Naive thymus-derived CD8-positive, alpha-beta T cell (primary cell): ENCODE results near the gene RFX3. TPM values are rescaled to one million over a fixed set of nuclear protein-coding genes. Genes with fewer than 3 reads are reported as not detected.

ENCODE experiments used
- ATAC-seq, 2 donors: fragments of 150-1000 bp; cut with Tn5 transposase in 1 of 2; sonication (Bioruptor Pico), chemical (Tn5 transposase) in 1 of 2; 1 replicate in 1 of 2; 2 replicates in 1 of 2; pipeline ENCODE4 v1.10.0; 2021; ENCODE audit warnings: mild to moderate bottlenecking in 2 of 2, moderate library complexity in 2 of 2
- POLR2A ChIA-PET: fragments of 350-600 bp; sonication (Branson Sonifier 250); formaldehyde crosslinking; loops from one replicate; lab custom pipeline; 2021; ENCODE audit warnings: antibody characterized with exemption; lab: Charles Lee
- DNase-seq, 10 donors: peaks; one replicate each; pipeline versions ENCODE4 v3.0.0 to v3.0.0-alpha.2; 2020 to 2022
- H3K27ac Mint-ChIP-seq, 10 donors: one replicate each; pipeline ENCODE4 v1.8.0; 2020 to 2022; ENCODE audit warnings: mild to moderate bottlenecking in 10 of 10, mixed read lengths in 10 of 10, moderate library complexity in 4 of 10, inconsistent platforms in 1 of 10
- H3K27me3 Mint-ChIP-seq, 5 donors: one replicate each; pipeline ENCODE4 v1.8.0; 2021 to 2022; ENCODE audit warnings: mixed read lengths in 5 of 5
- H3K36me3 Mint-ChIP-seq, 3 donors: one replicate each; pipeline ENCODE4 v1.8.0; 2020 to 2022; ENCODE audit warnings: mixed read lengths in 3 of 3, mild to moderate bottlenecking in 2 of 3, inconsistent platforms in 1 of 3
- H3K4me1 Mint-ChIP-seq, 4 donors: one replicate each; pipeline ENCODE4 v1.8.0; 2021 to 2022; ENCODE audit warnings: mixed read lengths in 4 of 4
- H3K4me3 Mint-ChIP-seq, 10 donors: one replicate each; pipeline ENCODE4 v1.8.0; 2020 to 2022; ENCODE audit warnings: mild to moderate bottlenecking in 10 of 10, mixed read lengths in 10 of 10, moderate library complexity in 6 of 10, inconsistent platforms in 1 of 10
- H3K9me3 Mint-ChIP-seq, 9 donors: one replicate each; pipeline ENCODE4 v1.8.0; 2020 to 2022; ENCODE audit warnings: mixed read lengths in 9 of 9, mild to moderate bottlenecking in 3 of 9, inconsistent platforms in 1 of 9, moderate library complexity in 1 of 9
- polyA plus RNA-seq, 3 donors: library from polyadenylated mRNA; unstranded; fragments of 300-500 nt; fragmentation: Illumina TruSeq; gene quantifications; one replicate each; pipeline ENCODE4 v1.2.3, GENCODE V29; 2021
- total RNA-seq, 8 experiments: library from RNA in 2 of 8; stranded (reverse) in 2 of 8; gene quantifications; one replicate each; pipeline ENCODE4 v1.2.3 and lab custom pipeline; 2021 to 2026

The RFX3 gene
- total and polyA plus RNA-seq, 5 experiments from 2014 or later = 4.1 to 25.0 (median 4.5) TPM

- H3K4me3 Mint-ChIP-seq = no peak overlapping the region
- no peak overlapping the region for H3K27ac Mint-ChIP-seq
- POLR2A ChIA-PET = interaction anchor here (1.6 kb wide), 1 partner anchor 15 kb away, joined by 3 read pairs; the partner anchor contains the start of gene RFX3
- H3K36me3 Mint-ChIP-seq = peaks cover 0 to 6% (median 2%) of the 10 kb centered on the region in 3 donors
- H3K4me1 Mint-ChIP-seq = peaks cover 13 to 43% (median 37%) of the 10 kb centered on the region in 4 donors
- DNase-seq = no peak
- H3K9me3 Mint-ChIP-seq = no peaks in the 10 kb centered on the region
- ATAC-seq = no peak
- no peaks in the 10 kb centered on the region for H3K27me3 Mint-ChIP-seq
Measured at GRCh38 chr9:3511551-3511950, 14.2 kb downstream of the RFX3 start.

GRCh38 chr9:3510796-3511195 lies 15.0 kb downstream of the RFX3 start:
- Mint-ChIP-seq H3K9me3 (no peaks in the 10 kb centered on the region), H3K4me1 (peaks cover 13 to 44% (median 35%) of the 10 kb centered on the region in 4 donors), H3K4me3 (no peak overlapping the region), H3K27ac (no peak overlapping the region), H3K27me3 (no peaks in the 10 kb centered on the region), H3K36me3 (peaks cover 0 to 6% (median 2%) of the 10 kb centered on the region in 3 donors)
- DNase-seq = no peak
- no peak for ATAC-seq
- POLR2A ChIA-PET = interaction anchor here (1.6 kb wide), 1 partner anchor 15 kb away, joined by 3 read pairs; the partner anchor contains the start of gene RFX3

- ATAC-seq = no peak
- peaks cover 0 to 2% (median 2%) of the 10 kb centered on the region in 3 donors for H3K36me3 Mint-ChIP-seq
- no peak for DNase-seq
- H3K27ac Mint-ChIP-seq = peak overlapping the region in 3 of 10 donors; percentile 28 to 48 (median 46)
- no peaks in the 10 kb centered on the region for H3K27me3 Mint-ChIP-seq
- H3K9me3 Mint-ChIP-seq = no peaks in the 10 kb centered on the region
- POLR2A ChIA-PET = interaction anchor here (1.6 kb wide), 1 partner anchor 16 kb away, joined by 3 read pairs; the partner anchor contains the start of gene RFX3
- no peak overlapping the region for H3K4me3 Mint-ChIP-seq
- H3K4me1 Mint-ChIP-seq = peaks cover 12 to 42% (median 33%) of the 10 kb centered on the region in 4 donors
Measured at GRCh38 chr9:3509926-3510325, 15.9 kb downstream of the RFX3 start.

- Mint-ChIP-seq H3K9me3 (no peaks in the 10 kb centered on the region), H3K4me1 (peaks cover 12 to 42% (median 27%) of the 10 kb centered on the region in 4 donors), H3K27me3 (no peaks in the 10 kb centered on the region), H3K27ac (peak overlapping the region in 8 of 10 donors; percentile 1 to 71 (median 22)), H3K36me3 (peaks cover 0 to 2% (median 2%) of the 10 kb centered on the region in 3 donors), H3K4me3 (peak overlapping the region in 6 of 10 donors; percentile 1 to 26 (median 7))
- no peak for DNase-seq
- POLR2A ChIA-PET = interaction anchor here (0.6 kb wide), 1 partner anchor 139 kb away, joined by 3 read pairs; no protein-coding TSS in a partner anchor
- no peak for ATAC-seq
Measured at GRCh38 chr9:3508521-3509291, 17.1 kb downstream of the RFX3 start.

GRCh38 chr9:3508078-3508431 lies 17.7 kb downstream of the RFX3 start:
- DNase-seq (no peak), ATAC-seq (no peak)
- Mint-ChIP-seq H3K36me3 (peaks cover 0 to 2% (median 2%) of the 10 kb centered on the region in 3 donors), H3K4me1 (peaks cover 11 to 40% (median 24%) of the 10 kb centered on the region in 4 donors), H3K9me3 (no peaks in the 10 kb centered on the region), H3K27me3 (no peaks in the 10 kb centered on the region), H3K4me3 (peak overlapping the region in 1 of 10 donors; percentile 26), H3K27ac (peak overlapping the region in 3 of 10 donors; percentile 1 to 64 (median 57))
- POLR2A ChIA-PET = no interaction called here

GRCh38 chr9:3507395-3508077 lies 18.3 kb downstream of the RFX3 start:
- Mint-ChIP-seq H3K27ac (peak overlapping the region in 2 of 10 donors; percentile 9 to 57), H3K36me3 (peaks cover 0 to 4% (median 0%) of the 10 kb centered on the region in 3 donors), H3K4me1 (peaks cover 9 to 38% (median 20%) of the 10 kb centered on the region in 4 donors), H3K4me3 (no peak overlapping the region), H3K27me3 (no peaks in the 10 kb centered on the region), H3K9me3 (no peaks in the 10 kb centered on the region)
- POLR2A ChIA-PET = interaction anchor here (1.4 kb wide), 1 partner anchor 19 kb away, joined by 4 read pairs; no protein-coding TSS in a partner anchor
- DNase-seq = no peak
- no peak for ATAC-seq

- Mint-ChIP-seq H3K27ac (no peak overlapping the region), H3K4me3 (no peak overlapping the region), H3K4me1 (peaks cover 9 to 33% (median 15%) of the 10 kb centered on the region in 4 donors), H3K9me3 (no peaks in the 10 kb centered on the region), H3K27me3 (no peaks in the 10 kb centered on the region), H3K36me3 (peaks cover 0 to 5% (median 0%) of the 10 kb centered on the region in 3 donors)
- peak in 1 of 2 donors; percentile 33 for ATAC-seq
- no peak for DNase-seq
- POLR2A ChIA-PET = interaction anchor here (1.4 kb wide), 1 partner anchor 20 kb away, joined by 4 read pairs; no protein-coding TSS in a partner anchor
Measured at GRCh38 chr9:3506164-3506563, 19.6 kb downstream of the RFX3 start.

- no peaks in the 10 kb centered on the region for H3K27me3 Mint-ChIP-seq
- DNase-seq = no peak
- no peak for ATAC-seq
- H3K9me3 Mint-ChIP-seq = no peaks in the 10 kb centered on the region
- H3K4me3 Mint-ChIP-seq = no peak overlapping the region
- peaks cover 7 to 24% (median 10%) of the 10 kb centered on the region in 4 donors for H3K4me1 Mint-ChIP-seq
- POLR2A ChIA-PET = interaction anchor here (0.9 kb wide), 1 partner anchor 24 kb away, joined by 5 read pairs; the partner anchor contains the start of gene RFX3
- peak overlapping the region in 1 of 10 donors; percentile 5 for H3K27ac Mint-ChIP-seq
- peaks cover 0 to 5% (median 3%) of the 10 kb centered on the region in 3 donors for H3K36me3 Mint-ChIP-seq
Measured at GRCh38 chr9:3502560-3503398, 23.0 kb downstream of the RFX3 start.

- ATAC-seq = no peak
- peaks cover 0 to 5% (median 3%) of the 10 kb centered on the region in 3 donors for H3K36me3 Mint-ChIP-seq
- peak overlapping the region in 2 of 10 donors; percentile 10 to 26 for H3K27ac Mint-ChIP-seq
- H3K4me3 Mint-ChIP-seq = no peak overlapping the region
- no peaks in the 10 kb centered on the region for H3K27me3 Mint-ChIP-seq
- no peaks in the 10 kb centered on the region for H3K9me3 Mint-ChIP-seq
- no peak for DNase-seq
- POLR2A ChIA-PET = no interaction called here
- H3K4me1 Mint-ChIP-seq = peaks cover 5 to 24% (median 13%) of the 10 kb centered on the region in 4 donors
Measured at GRCh38 chr9:3500044-3500443, 25.8 kb downstream of the RFX3 start.

GRCh38 chr9:3498691-3499090 lies 27.1 kb downstream of the RFX3 start:
- Mint-ChIP-seq H3K9me3 (peaks cover 0 to 3% (median 0%) of the 10 kb centered on the region in 9 donors), H3K27ac (no peak overlapping the region), H3K4me1 (peaks cover 8 to 28% (median 17%) of the 10 kb centered on the region in 4 donors), H3K36me3 (peaks cover 3 to 5% (median 3%) of the 10 kb centered on the region in 3 donors), H3K4me3 (no peak overlapping the region), H3K27me3 (no peaks in the 10 kb centered on the region)
- no peak for ATAC-seq
- DNase-seq = no peak
- POLR2A ChIA-PET = interaction anchor here (0.9 to 1.2 kb wide), 2 partner anchors 27 to 29 kb away, joined by 3 read pairs; partner anchors contain the start of gene RFX3

- POLR2A ChIA-PET = interaction anchor here (0.9 to 1.2 kb wide), 2 partner anchors 28 to 30 kb away, joined by 3 read pairs; partner anchors contain the start of gene RFX3
Measured at GRCh38 chr9:3497857-3498256, 27.9 kb downstream of the RFX3 start.

More at GRCh38 chr9:3497857-3498256, 27.9 kb downstream of the RFX3 start:
- H3K36me3 Mint-ChIP-seq = peaks cover 5 to 6% (median 5%) of the 10 kb centered on the region in 3 donors
- H3K4me3 Mint-ChIP-seq = no peak overlapping the region
- H3K4me1 Mint-ChIP-seq = peaks cover 9 to 30% (median 16%) of the 10 kb centered on the region in 4 donors
- no peak overlapping the region for H3K27ac Mint-ChIP-seq
- DNase-seq (no peak), ATAC-seq (no peak)
- no peaks in the 10 kb centered on the region for H3K27me3 Mint-ChIP-seq
- H3K9me3 Mint-ChIP-seq = peaks cover 0 to 4% (median 0%) of the 10 kb centered on the region in 9 donors
